GM06990 (cell line): ENCODE measurements around the gene SMIM12.
A peak's percentile ranks its signal among the peaks of the same experiment; 100 is the strongest.

Experiments used
- DNase-seq: peaks from one replicate; pipeline ENCODE4 v3.0.0-alpha.2; 2011; ENCODE audit not compliant: insufficient read length; ENCODE audit errors: extremely low read depth
- H3K27me3 ChIP-seq: replicated peaks from 2 replicates; pipeline ENCODE4 v1.6.0; 2011; ENCODE audit warnings: low read length; ENCODE audit not compliant: control insufficient read depth, insufficient read depth
- H3K36me3 ChIP-seq: 2 replicates; pipeline ENCODE4 v1.5.1; 2011; ENCODE audit warnings: low read length; ENCODE audit not compliant: control insufficient read depth, insufficient read depth
- H3K4me3 ChIP-seq: replicated peaks from 2 replicates; pipeline ENCODE4 v1.5.1; 2011; ENCODE audit warnings: low read depth, mild to moderate bottlenecking, control low read depth, low read length
- CTCF ChIP-seq: IDR thresholded peaks from 2 replicates; pipeline ENCODE4 v1.5.1; 2011; ENCODE audit warnings: low read length, control low read depth, mild to moderate bottlenecking, inconsistent platforms; ENCODE audit not compliant: insufficient read depth, poor library complexity, severe bottlenecking

SMIM12 gene, protein sequence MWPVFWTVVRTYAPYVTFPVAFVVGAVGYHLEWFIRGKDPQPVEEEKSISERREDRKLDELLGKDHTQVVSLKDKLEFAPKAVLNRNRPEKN

GRCh38 chr1:34859446-34860200, at the start of gene SMIM12:
SMIM12 (minus strand) TSS chr1:34859749; CDS start chr1:34855977, 3,772 bp downstream.
- DNase-seq = peak; percentile 90
- H3K27me3 ChIP-seq = no peaks in the 10 kb centered on the region
- peak within 1 kb of the TSS; percentile 100 for H3K4me3 ChIP-seq
- TF ChIP-seq CTCF = peak; percentile 86
- peaks cover 10% of the 10 kb centered on the region for H3K36me3 ChIP-seq

DNA sequence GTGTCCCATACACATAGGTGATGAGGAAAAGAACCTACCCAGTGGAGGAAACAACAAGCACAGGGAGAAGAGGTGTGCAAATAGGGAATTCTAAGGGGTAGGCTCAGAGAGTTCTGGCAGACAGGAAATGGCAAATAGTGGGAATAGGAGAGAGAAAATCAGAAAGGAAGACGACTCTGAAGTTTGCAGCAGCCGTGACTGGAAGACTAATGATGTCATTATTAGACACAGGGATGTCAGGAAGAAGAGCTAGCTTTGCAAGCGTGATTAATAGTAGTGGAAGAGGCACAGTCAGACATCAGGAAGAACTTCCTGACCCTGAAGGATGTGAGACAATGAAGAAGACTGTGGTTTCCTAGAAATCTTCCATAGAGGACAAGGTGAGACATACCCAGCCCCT, 48.8 kb upstream of the SMIM12 start:
- no peak for DNase-seq
- no peak for TF ChIP-seq CTCF
- Histone ChIP-seq H3K36me3 (no peaks in the 10 kb centered on the region), H3K27me3 (no peaks in the 10 kb centered on the region), H3K4me3 (no peak overlapping the region)

DNA sequence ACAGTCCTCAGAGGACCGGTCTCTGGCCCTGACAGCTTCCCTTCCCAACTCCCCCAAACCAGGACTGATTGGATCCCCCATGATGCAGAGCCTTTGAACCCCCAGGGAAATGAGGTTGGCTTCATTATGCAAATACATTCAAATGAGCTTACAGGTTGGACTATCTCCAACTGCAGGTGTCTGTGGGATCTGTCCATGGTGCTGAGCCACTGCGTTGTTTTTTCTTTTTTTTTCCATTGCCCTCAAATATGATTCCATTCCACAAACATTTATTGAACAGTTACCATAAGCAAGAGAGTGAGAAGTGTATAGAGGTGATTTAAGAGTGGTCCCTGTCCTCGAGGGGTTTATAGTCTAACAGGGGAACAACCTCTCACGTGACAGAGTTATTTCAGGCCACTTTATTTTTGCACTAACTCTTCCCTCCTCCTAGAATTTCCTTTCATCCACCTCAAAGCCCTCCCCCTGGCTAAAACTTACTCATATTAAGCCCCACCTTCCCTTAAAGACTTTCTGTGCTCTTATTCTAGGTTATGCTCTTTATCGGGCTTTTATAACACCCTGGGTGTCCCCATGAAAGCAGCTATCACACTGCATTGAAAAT, 48.0 kb upstream of the SMIM12 start:
- no peak for TF ChIP-seq CTCF
- no peak overlapping the region for H3K4me3 ChIP-seq
- no peak for DNase-seq
- no peaks in the 10 kb centered on the region for H3K36me3 ChIP-seq
- no peaks in the 10 kb centered on the region for H3K27me3 ChIP-seq

DNA sequence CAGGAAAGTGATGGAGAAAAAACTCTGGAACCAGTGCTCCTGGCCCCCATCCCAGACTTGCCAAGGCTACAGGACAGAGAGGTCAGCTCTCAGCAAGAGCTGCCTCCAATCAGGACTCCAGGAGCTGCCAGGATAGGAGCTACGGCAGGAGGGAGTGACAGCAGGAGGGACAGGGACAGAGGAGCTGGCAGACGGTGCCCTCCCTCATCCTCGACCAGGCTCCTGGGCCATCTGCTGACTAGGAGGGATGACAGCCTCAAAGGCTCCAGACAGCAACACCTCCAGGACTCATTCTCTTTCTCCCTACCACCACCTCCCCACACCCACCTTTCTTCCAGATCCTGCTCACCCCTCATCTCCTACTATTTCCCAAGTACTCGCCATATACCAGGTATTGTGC, 47.2 kb upstream of the SMIM12 start:
- Histone ChIP-seq H3K27me3 (no peaks in the 10 kb centered on the region), H3K36me3 (no peaks in the 10 kb centered on the region), H3K4me3 (no peak overlapping the region)
- TF ChIP-seq CTCF = no peak
- DNase-seq = no peak

- no peaks in the 10 kb centered on the region for H3K36me3 ChIP-seq
- no peak for TF ChIP-seq CTCF
- no peaks in the 10 kb centered on the region for H3K27me3 ChIP-seq
- no peak overlapping the region for H3K4me3 ChIP-seq
- DNase-seq = no peak
Observed at GRCh38 chr1:34906222-34906621, 46.7 kb upstream of the SMIM12 start.
